Omental fat pad (tissue), 4 donors: ENCODE results near the gene ADAM12. TPM values are rescaled to one million over a fixed set of nuclear protein-coding genes. Genes with fewer than 3 reads are reported as not detected.

Experiments used
- ATAC-seq: fragments of 150-250 bp; one replicate; pipeline ENCODE4 v1.9.1; 2016; ENCODE audit warnings: mild to moderate bottlenecking, moderate library complexity; ENCODE audit not compliant: low FRiP score
- DNase-seq: peaks from one replicate; pipeline ENCODE4 v3.0.0-alpha.2; 2019; ENCODE audit warnings: low spot score
- CTCF ChIP-seq, 3 donors: fragments of 450-650 bp; IDR thresholded peaks; one replicate each; pipeline ENCODE4 v1.5.1; 2016 to 2017; ENCODE audit warnings: antibody characterized with exemption in 3 of 3, mild to moderate bottlenecking in 3 of 3, moderate library complexity in 2 of 3
- total RNA-seq, 4 donors: library from RNA; depleted of rRNA; stranded (reverse); fragments of >200 nt; gene quantifications; one replicate each; pipeline ENCODE4 v1.1.0, GENCODE V29; 2016

The ADAM12 gene
- total RNA-seq, 4 donors from 2014 or later = 4.9 to 24.4 (median 10.9) TPM

GRCh38 chr10:126124046-126124445 lies 264.2 kb downstream of the ADAM12 start:
- ATAC-seq = no peak
- no peak for TF ChIP-seq CTCF (IDR thresholded peaks at IDR 0.05)
- no peak for DNase-seq

GRCh38 chr10:126123466-126123865 lies 264.8 kb downstream of the ADAM12 start:
- DNase-seq (no peak), ATAC-seq (no peak)
- TF ChIP-seq CTCF (IDR thresholded peaks at IDR 0.05) = no peak

- DNase-seq (no peak), ATAC-seq (no peak)
- TF ChIP-seq CTCF (IDR thresholded peaks at IDR 0.05) = no peak
Observed at GRCh38 chr10:126122881-126123280, 265.4 kb downstream of the ADAM12 start.

GRCh38 chr10:126119599-126119998 lies 268.7 kb downstream of the ADAM12 start:
- ATAC-seq (no peak), DNase-seq (no peak)
- TF ChIP-seq CTCF (IDR thresholded peaks at IDR 0.05) = no peak

GRCh38 chr10:126118476-126118875 lies 269.8 kb downstream of the ADAM12 start:
- no peak for TF ChIP-seq CTCF (IDR thresholded peaks at IDR 0.05)
- ATAC-seq (no peak), DNase-seq (no peak)

- DNase-seq = no peak
- TF ChIP-seq CTCF (IDR thresholded peaks at IDR 0.05) = no peak
- ATAC-seq = no peak
Observed at GRCh38 chr10:126117196-126117595, 271.1 kb downstream of the ADAM12 start.

- ATAC-seq = no peak
- TF ChIP-seq CTCF (IDR thresholded peaks at IDR 0.05) = no peak
Observed at GRCh38 chr10:126115886-126116285, 272.4 kb downstream of the ADAM12 start.

More at GRCh38 chr10:126115886-126116285, 272.4 kb downstream of the ADAM12 start:
- no peak for DNase-seq
